LNCaP clone FGC (cell line): ENCODE measurements around the gene IDUA.

Experiments used
- DNase-seq: peaks from one replicate; pipeline ENCODE4 v3.0.0-alpha.2; 2011; ENCODE audit warnings: low read depth
- H3K4me3 ChIP-seq: 2 replicates; pipeline ENCODE4 v1.5.1; 2011; ENCODE audit warnings: mild to moderate bottlenecking, low read depth, low read length, control low read depth
- CTCF ChIP-seq: IDR thresholded peaks from 2 replicates; pipeline ENCODE4 v1.5.1; 2012; ENCODE audit warnings: mild to moderate bottlenecking; ENCODE audit not compliant: control insufficient read depth, insufficient read depth; ENCODE audit errors: extremely low read depth

Gene IDUA

GRCh38 chr4:960636-961350 is 26.1 kb upstream of the IDUA start:
- TF ChIP-seq CTCF, result no peak
- DNase-seq, result no peak
- H3K4me3 ChIP-seq, result no peak overlapping the region

- no peak for DNase-seq
- H3K4me3 ChIP-seq, result peak overlapping the region; percentile 70
These were observed 25.3 kb upstream of the IDUA start for GRCh38 chr4:961351-962230.

GRCh38 chr4:962231-963208 is 24.3 kb upstream of the IDUA start:
- DNase-seq, result peak; percentile 64
- peak; percentile 20; the same call in 1 of the 2 replicates for TF ChIP-seq CTCF
- H3K4me3 ChIP-seq, result peak overlapping the region; percentile 70

More at GRCh38 chr4:961351-962230, 25.3 kb upstream of the IDUA start:
- TF ChIP-seq CTCF, result no peak

- H3K4me3 ChIP-seq, result peak overlapping the region; percentile 70
- TF ChIP-seq CTCF, result no peak
- no peak for DNase-seq
These were observed 23.3 kb upstream of the IDUA start for GRCh38 chr4:963276-964225.

- no peak for TF ChIP-seq CTCF
- no peak overlapping the region for H3K4me3 ChIP-seq
- DNase-seq, result no peak
These were observed 22.4 kb upstream of the IDUA start for GRCh38 chr4:964346-965025.
